RCC 7860 (cell line): ENCODE data around the gene RNASEH2A.

ENCODE experiments used
- DNase-seq: peaks from one replicate; pipeline ENCODE4 v3.0.0-alpha.2; 2015; ENCODE audit warnings: low spot score
- FAIRE-seq: peaks from 2 replicates; lab custom pipeline; 2012; peaks lifted over from hg19 to GRCh38; lab: Jason Lieb, UNC

The RNASEH2A gene

DNA sequence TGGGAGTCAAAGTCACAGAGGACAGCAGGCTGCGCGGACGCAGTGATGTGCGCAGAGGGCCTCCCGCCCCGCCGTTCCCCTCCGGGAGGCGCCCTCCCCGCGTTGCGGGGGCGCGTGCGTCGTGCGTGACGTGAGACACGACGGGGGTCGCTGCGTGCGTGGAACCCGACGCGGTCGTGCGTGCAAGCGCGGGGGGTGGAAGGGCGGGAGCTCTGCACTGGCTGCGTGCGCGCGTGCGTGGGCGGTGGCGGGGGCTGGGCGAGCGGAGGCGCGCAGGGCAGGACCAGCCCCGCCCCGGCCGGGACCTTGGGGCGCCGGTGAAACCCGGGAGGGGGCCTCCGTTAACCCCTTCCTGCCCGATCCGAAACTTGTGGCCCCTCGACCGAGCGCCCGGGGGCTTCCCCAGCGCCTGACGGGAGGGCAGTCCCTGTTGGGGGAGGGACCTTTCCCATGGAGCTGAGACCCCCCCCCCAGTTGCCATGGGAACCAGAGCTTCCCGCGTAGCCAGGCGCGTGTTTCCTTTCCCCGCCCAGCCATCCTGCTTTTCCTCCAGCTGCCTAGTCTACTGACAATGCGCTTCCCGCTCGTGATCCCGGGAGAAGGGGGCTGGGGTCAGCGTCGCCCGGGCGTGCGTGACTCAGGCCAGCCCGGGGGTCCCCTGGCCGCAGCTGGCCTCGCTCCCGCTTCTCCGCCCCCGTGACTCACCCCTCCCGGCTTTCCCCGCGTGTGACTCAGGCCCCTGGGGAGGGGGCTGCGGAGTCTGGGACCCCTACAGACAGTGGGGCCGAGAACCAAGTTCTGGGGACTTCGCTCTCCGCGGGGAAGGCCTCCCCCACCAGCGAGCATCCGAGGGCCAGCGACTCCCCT is 23.7 kb upstream of the RNASEH2A start:
- peak; percentile 87 for DNase-seq
- no peak for FAIRE-seq

DNA sequence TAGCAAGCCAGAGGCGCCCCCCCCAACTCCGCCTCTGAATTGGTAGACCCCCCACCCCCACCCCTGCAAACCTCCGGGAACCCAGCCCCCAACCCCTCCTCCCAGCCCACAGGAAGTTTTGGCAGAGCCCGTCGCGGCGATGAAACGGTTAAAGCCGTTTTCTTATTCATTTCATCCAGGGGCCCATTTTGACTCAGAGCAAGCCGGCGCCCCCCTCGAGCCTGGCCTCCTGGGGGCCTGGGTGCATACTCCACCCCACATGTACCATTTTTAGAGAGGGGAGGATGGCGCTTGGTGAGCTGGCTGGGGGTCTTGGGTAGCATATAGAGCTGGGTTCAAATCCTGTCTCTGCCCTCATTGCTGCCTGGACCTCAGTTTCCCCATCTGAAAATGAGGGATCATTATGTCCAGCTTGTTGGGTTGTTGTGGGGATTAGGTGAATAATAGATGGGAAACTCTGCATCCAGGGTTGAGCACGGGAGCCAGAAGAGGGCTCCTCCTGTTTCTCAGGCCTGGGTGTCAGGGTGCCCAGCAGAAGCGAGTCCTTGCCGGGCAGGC is 23.0 kb upstream of the RNASEH2A start:
- FAIRE-seq: no peak
- no peak for DNase-seq

DNA sequence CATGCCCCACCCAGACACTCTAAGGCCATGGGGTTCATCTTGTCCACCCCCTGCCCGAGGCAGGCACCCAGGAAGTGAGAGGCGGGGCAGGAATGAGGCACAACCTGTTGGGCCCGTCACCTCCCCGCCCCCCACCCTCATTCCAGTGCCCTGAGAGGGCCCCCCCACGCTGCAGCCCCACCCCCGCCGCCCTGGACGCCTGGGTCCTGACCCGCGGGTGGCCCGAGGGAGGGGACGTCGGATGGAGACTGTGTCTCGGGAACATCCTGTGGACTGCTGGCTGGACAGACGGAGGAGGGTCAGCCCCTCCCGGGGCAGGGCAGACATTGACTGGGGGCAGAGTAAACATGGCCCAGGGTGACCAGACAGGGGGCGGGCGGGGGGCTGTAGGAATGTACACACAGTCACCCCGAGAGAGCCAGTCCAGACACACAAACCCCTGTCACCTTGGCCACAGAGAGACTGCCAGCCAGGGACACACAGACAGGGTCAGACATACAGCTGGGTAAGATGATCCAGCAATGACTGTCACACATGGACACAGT is 22.5 kb upstream of the RNASEH2A start:
- no peak for FAIRE-seq

DNA sequence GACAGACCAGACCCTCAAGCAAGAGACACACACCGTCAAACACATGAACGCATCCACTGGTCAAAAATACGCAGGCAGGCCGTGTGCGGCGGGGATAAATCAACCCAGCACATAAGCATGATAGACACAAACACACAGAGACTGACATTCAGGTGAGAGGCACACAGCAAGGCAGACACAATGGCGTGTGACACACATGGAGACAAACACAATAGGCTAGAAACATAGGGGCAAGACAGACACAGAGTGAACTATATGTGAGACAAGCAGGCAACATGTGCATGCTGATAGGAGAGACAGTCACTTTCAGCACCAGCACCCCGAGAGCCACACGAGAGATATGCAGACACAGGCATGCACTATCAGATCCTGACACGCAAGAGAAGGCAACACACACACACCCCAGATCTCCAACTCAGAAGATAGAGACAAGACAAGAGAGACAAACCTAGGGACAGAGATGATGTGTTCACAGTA is 22.0 kb upstream of the RNASEH2A start:
- FAIRE-seq (no peak), DNase-seq (no peak)

More for the DNA sequence above, 22.5 kb upstream of the RNASEH2A start:
- peak; percentile 74 for DNase-seq

DNA sequence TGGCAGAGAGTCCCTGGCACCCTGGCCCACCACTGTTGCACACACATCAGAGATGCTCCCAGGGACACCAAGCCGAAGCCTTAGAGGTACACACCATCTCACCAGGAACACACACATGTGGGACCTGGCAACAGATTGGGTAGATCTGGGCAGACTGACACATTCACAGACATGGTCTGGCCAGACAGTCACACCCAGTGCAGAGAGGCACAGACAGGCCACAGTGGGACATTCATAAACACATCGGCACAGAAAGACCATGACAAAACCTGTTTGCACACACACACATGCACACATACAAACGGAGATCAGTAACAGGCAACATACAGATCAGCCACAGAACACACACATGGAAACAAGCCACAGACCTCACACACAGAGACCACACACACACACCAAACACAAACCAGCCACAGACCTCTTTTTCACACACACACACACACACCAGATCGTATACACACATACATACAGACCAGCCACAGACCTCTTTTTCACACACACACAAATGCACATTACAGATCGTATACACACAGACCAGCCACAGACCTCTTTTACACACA is 21.4 kb upstream of the RNASEH2A start:
- FAIRE-seq (no peak), DNase-seq (no peak)

DNA sequence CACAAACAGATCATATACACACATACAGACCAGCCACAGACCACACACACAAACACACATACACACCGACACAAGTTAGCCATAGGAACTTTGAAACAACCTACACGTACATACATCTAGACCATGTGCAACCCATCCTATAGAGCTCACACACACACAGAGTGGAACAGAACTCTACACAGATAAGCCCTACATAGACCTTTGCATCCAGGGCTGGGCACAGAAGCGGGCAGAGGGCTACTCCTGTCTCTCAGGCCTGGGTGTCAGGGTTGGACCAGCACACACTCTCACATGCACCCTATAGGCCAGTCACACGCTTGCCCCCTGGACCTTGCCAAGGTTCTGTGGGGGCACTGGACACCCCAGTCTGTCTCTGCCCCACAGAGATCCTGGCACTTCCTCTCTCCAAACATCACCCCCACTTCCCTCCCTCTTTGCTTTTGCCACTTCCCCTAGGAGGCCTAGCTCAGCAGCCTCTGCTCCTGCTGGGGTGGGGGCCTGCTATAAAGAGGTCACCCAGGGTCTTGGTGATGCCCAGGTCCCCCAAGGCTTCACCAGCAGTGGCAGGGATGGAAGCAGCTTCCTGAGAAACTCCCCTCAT is 20.9 kb upstream of the RNASEH2A start:
- FAIRE-seq (no peak), DNase-seq (no peak)

DNA sequence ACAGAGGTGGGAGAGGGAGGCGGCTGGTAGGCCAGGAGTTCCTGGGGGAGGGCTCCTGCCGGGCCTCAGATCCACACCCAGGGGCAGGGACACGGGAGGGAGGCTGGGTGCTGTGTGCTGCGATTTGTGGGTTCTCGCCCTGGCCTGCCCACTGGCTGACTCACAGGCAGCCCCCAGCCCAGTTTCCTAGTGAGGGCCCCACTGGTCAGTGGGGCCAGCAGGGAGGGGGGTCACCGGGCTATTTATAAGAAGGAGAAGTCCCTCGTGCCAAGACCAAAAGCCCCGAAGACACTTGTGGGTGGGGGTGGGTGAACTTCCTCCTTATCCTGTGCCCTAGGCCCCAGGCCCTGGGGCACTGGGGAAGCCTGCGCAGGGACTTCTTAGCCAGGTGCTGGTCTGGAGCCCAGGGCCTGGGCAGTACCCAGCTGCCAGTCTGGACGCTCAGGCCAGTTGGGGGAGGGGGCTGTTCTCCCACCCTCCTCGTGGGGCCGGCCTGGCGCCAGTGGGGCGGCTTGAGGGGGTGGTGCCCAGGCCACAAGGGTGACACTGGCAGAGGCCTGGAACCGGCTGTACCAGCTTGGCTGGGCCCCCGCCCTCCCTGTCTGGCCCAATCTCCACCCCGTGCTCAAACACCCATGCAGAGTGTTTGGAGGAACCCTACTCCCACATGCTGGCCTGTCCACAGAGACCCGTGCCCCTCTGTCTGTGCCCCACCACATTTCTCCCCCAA is 20.1 kb upstream of the RNASEH2A start:
- FAIRE-seq (no peak), DNase-seq (no peak)

DNA sequence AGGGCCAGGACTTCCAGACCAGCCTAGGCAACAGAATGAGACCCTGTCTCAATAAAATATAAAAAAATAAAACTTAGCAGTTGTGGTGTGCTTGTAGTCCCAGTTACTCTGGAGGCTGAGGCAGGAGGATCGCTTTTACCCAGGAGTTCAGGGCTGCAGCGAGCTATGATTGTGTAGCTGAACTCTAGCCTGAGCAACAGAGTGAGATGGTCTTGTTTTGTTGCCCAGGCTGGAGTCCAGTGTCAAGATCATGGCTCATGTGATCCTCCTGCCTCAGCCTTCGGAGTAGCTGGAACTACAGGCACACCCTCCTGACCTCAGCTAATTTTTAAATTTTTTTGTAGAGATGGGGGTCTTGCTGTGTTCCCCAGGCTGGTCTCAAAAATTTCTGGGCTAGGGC is 19.4 kb upstream of the RNASEH2A start:
- DNase-seq: no peak
- no peak for FAIRE-seq

DNA sequence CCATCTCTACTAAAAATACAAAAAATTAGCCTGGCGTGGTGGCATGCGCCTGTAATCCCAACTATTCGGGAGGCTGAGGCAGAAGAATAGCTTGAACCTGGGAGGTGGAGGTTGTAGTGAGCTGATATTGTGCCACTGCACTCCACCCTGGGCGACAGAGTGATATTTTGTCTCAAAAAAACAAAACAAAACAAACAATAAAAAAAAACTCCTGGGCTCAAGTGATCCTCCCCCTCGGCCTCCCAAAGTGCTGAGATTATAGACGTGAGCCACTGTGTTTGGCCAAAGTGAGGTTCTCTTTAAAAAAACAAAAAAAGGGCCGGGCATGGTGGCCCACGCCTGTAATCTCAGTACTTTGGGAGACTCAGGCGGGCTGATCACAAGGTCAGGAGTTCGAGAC is 18.9 kb upstream of the RNASEH2A start:
- no peak for FAIRE-seq
- no peak for DNase-seq

DNA sequence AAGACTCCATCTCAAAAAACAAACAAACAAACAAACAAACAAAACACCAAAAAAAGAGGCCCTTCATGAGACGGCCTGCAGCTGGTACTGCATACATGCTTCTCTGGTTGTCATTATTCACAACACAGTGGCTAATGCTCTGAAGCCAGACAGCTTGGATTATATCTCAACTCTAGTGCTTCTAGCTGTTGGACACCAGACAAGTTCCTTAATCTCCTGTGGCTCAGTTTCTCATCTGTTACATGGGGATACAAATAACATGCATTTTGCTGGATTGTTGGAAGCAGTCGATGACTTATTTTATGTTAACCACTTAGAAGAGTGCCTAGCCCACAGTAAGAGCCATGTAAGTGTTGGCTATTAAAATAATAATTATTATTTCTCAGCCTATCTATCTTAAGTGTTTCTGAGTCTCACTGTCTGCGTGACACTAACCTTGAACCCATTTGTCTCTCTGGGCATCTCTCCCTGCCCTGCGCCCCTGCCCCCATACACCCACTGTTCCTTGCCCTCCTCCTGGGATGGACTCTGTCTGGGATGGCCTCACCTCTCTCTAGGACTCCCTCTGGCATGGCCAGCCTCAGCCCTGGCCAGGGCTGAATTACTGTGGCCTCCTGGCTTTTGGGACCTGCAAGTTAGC is 18.2 kb upstream of the RNASEH2A start:
- FAIRE-seq (no peak), DNase-seq (no peak)

DNA sequence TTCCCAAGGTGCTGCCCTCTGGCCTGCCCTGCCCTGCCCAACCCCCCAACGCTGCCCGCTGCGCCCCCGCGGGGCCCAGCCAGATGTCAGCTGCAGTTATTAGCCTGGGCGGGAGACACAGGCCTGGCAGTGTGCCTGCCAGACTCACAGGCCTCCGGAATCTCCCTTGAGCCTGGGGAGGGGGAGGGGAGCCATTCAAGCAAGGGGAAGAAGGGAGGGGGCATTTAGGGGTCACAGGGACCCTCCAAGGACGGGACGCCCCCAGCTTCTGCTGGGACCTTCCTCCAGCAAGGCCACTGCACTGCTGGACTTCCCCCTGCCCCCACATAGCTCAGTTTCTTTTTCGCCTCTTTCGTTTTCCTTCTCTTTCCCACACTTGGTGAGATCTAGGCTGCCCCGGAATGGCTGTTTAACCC is 17.7 kb upstream of the RNASEH2A start:
- no peak for FAIRE-seq
- peak; percentile 72 for DNase-seq

DNA sequence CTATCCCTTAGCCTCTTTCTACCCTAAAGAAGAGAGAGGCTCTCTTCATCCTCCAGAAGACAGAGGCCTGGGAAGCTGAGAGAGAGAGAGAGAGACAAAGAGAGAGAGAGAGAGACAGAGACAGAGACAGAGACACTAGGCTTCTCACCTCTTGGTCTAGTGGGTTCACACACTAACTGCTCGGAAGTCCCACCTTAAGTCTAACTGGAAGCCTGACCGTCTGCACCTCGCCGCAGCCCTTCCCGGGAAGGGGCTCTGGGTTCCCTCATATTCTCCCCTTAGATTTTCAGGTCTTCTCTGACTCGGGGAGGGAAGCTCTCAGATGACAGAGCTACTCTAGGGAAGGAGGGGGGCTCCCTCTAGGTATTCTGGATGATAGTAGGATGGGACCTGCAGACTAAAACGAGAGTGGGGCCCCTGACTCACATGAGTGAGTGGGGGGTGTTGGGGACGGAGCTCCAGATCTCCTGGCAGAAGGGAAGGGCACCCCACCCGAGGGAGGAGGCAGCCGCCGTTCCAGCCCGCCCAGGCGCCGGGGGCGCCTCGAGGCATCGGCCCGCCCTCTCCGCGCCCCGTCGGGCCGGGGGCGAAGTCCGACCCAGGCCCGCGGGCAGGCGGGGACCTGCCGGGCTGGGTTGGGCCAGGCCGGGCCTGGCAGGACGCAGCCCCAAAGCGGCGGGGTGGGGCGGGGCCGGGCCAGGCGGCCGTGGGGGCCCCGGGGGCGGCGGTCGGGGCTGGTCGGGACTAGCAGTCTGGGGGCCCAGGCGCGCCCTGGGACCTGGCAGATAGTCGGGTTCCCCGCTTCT is 17.1 kb upstream of the RNASEH2A start:
- FAIRE-seq (no peak), DNase-seq (no peak)

DNA sequence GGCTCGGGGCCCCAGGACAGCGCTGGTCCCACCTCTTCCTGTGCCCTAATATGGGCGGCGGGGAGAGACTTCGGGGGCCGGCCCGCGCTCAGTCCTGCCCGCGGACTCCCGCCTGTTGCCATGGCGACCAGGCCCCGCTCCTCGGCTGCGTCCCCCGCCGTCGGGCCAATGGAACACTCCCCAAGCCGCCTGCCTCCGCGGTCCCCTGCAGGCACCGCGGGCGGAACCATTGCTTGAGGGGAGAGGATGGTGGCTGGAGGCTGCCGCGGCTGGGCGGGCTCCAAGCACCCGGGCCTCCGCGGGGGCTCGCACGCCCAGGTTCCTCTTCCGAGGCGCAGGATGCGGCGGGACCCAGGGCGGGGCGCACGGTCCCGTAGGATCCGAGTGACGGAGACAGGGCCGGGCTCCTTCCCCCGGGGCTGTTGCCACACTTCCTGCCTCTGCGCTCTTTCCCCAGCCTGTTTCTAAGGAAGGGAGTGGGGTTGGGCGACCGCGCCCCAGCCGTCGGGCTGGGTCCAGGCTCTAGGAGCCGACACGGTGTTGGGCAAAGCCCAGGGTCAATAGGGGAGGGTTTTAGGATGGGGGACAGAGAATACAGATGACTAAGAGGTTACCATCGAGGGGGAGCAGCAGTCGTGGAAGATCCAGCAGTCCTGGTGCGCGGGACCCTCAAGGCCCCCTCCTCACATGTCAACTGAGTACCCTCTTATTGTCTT is 16.3 kb upstream of the RNASEH2A start:
- peak; percentile 86 for DNase-seq
- FAIRE-seq: no peak

DNA sequence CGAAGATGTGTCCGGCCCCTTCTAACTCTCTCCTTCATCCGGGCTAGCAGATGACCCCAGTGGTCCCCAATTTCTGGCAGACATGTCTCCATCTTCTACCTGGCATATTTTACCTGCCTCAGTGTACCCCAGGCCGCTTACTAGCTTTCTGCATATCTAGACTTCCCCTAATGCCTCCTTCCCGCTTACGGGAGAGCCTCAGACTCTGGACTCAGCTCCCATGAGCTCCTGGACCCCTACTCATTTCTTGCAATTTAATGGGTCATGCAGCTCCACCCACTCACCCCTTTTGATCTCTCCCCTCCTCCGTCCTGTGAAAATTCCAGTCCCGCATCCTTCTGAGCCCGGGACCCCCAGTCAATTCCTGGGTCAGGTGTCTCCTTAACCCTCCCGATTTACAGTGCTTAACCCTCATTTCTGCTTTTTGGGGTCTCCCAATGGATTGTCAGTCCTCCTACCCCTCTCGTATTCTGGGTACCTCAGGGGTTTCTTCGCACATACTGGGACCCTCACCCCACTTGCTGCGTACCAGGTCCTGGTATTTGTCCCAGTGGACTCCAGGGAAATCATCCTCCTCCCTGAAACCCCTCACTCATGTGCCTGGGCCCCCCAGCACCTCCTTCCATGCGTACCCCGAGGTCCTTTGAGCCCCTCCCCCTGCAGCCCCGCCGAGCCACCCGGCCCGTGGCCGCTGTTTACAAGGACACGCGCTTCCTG is 15.6 kb upstream of the RNASEH2A start:
- DNase-seq (no peak), FAIRE-seq (no peak)

DNA sequence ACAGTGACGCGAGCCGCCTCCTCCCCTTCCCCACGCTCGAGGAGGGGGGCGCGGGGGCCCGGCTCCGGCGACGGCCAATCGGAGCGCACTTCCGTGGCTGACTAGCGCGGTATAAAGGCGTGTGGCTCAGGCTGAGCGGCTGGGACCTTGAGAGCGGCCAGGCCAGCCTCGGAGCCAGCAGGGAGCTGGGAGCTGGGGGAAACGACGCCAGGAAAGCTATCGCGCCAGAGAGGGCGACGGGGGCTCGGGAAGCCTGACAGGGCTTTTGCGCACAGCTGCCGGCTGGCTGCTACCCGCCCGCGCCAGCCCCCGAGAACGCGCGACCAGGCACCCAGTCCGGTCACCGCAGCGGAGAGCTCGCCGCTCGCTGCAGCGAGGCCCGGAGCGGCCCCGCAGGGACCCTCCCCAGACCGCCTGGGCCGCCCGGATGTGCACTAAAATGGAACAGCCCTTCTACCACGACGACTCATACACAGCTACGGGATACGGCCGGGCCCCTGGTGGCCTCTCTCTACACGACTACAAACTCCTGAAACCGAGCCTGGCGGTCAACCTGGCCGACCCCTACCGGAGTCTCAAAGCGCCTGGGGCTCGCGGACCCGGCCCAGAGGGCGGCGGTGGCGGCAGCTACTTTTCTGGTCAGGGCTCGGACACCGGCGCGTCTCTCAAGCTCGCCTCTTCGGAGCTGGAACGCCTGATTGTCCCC is 14.9 kb upstream of the RNASEH2A start, which contains the start of gene JUNB:
Gene JUNB, plus strand, starts transcription at position 142 of the 706 bp plus-strand sequence. Its CDS starts 286 bp downstream, at position 428.
- DNase-seq: peak; percentile 90
- peak; percentile 57 for FAIRE-seq

DNA sequence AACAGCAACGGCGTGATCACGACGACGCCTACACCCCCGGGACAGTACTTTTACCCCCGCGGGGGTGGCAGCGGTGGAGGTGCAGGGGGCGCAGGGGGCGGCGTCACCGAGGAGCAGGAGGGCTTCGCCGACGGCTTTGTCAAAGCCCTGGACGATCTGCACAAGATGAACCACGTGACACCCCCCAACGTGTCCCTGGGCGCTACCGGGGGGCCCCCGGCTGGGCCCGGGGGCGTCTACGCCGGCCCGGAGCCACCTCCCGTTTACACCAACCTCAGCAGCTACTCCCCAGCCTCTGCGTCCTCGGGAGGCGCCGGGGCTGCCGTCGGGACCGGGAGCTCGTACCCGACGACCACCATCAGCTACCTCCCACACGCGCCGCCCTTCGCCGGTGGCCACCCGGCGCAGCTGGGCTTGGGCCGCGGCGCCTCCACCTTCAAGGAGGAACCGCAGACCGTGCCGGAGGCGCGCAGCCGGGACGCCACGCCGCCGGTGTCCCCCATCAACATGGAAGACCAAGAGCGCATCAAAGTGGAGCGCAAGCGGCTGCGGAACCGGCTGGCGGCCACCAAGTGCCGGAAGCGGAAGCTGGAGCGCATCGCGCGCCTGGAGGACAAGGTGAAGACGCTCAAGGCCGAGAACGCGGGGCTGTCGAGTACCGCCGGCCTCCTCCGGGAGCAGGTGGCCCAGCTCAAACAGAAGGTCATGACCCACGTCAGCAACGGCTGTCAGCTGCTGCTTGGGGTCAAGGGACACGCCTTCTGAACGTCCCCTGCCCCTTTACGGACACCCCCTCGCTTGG is 14.1 kb upstream of the RNASEH2A start:
- DNase-seq (peak; percentile 44), FAIRE-seq (no peak)
